Measurements from ENCODE around the gene KNCN.

KNCN gene

GRCh38 chr1:46508757-46509156 lies 42.7 kb downstream of the KNCN start:
- no peak for FAIRE-seq
- DNase-seq (ENCODE audit: insufficient read length, low spot score) = no peak

DNA sequence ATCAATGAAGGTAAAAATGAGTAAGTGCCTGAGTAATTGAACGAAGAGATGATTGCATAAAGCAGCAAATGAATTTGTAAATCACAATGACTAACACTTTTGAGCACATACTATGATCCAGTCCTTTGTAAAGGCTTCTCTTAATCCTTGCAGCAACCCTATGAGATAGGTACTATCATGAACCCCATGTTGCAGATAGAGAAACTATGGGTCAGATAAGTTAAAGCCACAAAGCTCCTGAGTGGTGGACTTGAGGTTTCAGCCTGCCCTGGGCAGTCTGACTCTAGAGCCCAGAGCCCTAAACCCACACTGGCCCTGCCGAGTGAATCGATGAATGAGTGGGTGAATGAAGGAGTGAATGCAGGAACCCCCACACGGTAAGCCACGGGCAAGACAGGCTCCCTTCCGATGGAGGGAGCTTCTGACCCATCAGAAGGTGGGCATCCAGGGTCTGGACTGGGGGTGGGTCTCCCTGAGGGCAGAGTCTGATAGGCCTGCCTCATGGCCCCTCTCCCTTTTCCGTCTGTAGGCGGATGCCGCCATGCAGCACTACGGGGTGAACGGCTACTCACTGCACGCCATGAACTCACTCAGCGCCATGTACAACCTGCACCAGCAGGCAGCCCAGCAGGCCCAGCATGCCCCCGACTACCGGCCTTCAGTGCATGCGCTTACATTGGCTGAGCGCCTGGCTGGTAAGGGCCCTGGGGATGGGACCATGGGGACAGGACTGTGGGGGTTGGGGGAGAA lies 44.8 kb downstream of the KNCN start:
- DNase-seq (ENCODE audit: insufficient read length, low spot score) (no peak), FAIRE-seq (no peak)

DNA sequence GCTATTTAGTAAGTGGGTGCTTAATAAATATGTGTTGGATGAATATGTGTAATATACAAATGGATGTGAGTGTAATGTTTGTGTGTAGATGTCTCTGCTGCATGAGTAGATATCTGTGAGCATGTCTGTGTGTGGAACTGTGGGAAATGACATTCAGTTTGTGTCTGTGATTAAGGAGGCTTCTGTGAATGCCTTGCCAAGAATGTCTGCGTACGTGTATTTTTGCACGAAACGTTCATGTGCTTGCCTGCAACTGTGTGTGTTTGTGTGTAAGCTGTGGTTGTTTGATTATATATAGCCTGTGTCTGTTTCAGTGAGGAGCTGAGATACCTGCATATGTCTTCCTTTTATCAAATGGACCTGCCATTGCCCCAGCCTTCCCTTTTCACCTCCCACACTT lies 48.0 kb downstream of the KNCN start:
- DNase-seq (ENCODE audit: insufficient read length, low spot score) (no peak), FAIRE-seq (no peak)

DNA sequence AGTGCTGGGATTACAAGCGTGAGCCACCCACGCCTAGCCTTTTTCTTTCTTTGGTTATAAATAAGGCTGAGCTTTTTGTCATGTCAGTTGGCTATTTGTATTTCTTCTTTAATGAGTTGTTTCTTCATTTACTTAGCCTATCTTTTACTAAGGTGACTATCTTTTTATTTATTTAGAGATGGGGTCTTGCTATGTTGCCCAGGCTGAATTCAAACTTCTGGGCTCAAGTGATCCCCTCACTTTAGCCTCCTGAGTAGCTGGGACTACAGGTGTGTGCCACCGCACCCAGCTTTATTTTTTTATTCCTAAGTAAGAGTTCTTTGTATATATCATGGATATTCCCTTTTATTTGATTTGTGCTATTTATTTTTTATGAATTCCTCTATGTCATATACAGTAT lies 49.9 kb downstream of the KNCN start:
- no peak for DNase-seq (ENCODE audit: insufficient read length, low spot score)
- FAIRE-seq = no peak

GRCh38 chr1:46497665-46498064 lies 53.8 kb downstream of the KNCN start:
- DNase-seq (ENCODE audit: insufficient read length, low spot score) = no peak
- no peak for FAIRE-seq

GRCh38 chr1:46497020-46497419 lies 54.4 kb downstream of the KNCN start:
- DNase-seq (ENCODE audit: insufficient read length, low spot score) = no peak
- no peak for FAIRE-seq

DNA sequence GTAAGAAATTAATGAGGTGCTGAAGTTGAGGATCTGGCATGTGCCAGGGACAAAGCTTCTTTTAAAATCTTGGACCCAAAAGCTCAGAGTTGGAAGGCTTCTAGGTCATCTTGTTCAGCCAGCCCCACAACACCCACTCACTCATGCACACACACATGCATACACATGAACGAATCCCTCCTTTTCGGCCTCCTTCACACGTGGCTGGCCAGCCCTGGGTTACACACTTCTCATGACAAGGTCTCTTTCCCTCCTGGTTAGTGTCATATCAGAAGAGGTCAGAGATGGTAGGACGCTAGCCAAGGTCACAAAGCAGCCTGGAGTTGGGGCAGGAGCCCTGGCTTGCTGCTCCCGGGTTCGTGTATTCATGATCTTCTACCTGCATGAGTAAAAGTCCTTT lies 54.9 kb downstream of the KNCN start:
- no peak for DNase-seq (ENCODE audit: insufficient read length, low spot score)
- FAIRE-seq = no peak

GRCh38 chr1:46495778-46496177 lies 55.7 kb downstream of the KNCN start:
- FAIRE-seq (no peak), DNase-seq (ENCODE audit: insufficient read length, low spot score) (no peak)

Measured in HTR-8/SVneo (cell line).